Measurements from ENCODE around the gene GLCCI1. TPM values are rescaled to one million over a fixed set of nuclear protein-coding genes. Genes with fewer than 3 reads are reported as not detected.
A peak's percentile ranks its signal among the peaks of the same experiment; 100 is the strongest.
"Not testable (repeated sequence)": the region's sequence is repeated elsewhere in the genome, so short reads cannot be mapped to it uniquely, and the experiment has no call there.

GLCCI1 gene
- total RNA-seq, 2 experiments from 2014 or later: 37.7 to 43.6 TPM

- no peak overlapping the region for H3K27ac Mint-ChIP-seq
These were observed 14.3 kb downstream of the GLCCI1 start for GRCh38 chr7:7982904-7983303.

GRCh38 chr7:7984424-7984823 is 15.8 kb downstream of the GLCCI1 start:
- no peak for DNase-seq
- Mint-ChIP-seq H3K36me3 (peaks cover 22% of the 10 kb centered on the region), H3K27me3 (no peaks in the 10 kb centered on the region), H3K4me1 (peaks cover 41% of the 10 kb centered on the region), H3K27ac (no peak overlapping the region), H3K9me3 (ENCODE audit: low read depth) (no peaks in the 10 kb centered on the region), H3K4me3 (no peak overlapping the region)
- CTCF ChIA-PET: no interaction called here
- no peak for ATAC-seq

More at GRCh38 chr7:7982904-7983303, 14.3 kb downstream of the GLCCI1 start:
- Mint-ChIP-seq H3K9me3 (ENCODE audit: low read depth) (no peaks in the 10 kb centered on the region), H3K4me3 (no peak overlapping the region), H3K27me3 (no peaks in the 10 kb centered on the region), H3K4me1 (peaks cover 30% of the 10 kb centered on the region), H3K36me3 (peaks cover 21% of the 10 kb centered on the region)
- ATAC-seq: no peak
- CTCF ChIA-PET: interaction anchor here (0.8 to 1.0 kb wide), 2 partner anchors 102 to 301 kb away, joined by 3 read pairs; no protein-coding TSS in a partner anchor
- no peak for DNase-seq

- no peak overlapping the region for H3K27ac Mint-ChIP-seq
- CTCF ChIA-PET: interaction anchor here (1.6 kb wide), 1 partner anchor 9 kb away, joined by 4 read pairs; no protein-coding TSS in a partner anchor
- peaks cover 40% of the 10 kb centered on the region for H3K4me1 Mint-ChIP-seq
- DNase-seq (no peak), ATAC-seq (no peak)
- no peak overlapping the region for H3K4me3 Mint-ChIP-seq
- peaks cover 14% of the 10 kb centered on the region for H3K9me3 Mint-ChIP-seq (ENCODE audit: low read depth)
- no peaks in the 10 kb centered on the region for H3K27me3 Mint-ChIP-seq
- peaks cover 28% of the 10 kb centered on the region for H3K36me3 Mint-ChIP-seq
These were observed 20.1 kb downstream of the GLCCI1 start for GRCh38 chr7:7988706-7989105.

- Mint-ChIP-seq H3K27ac (no peak overlapping the region), H3K4me1 (peaks cover 40% of the 10 kb centered on the region), H3K4me3 (peak overlapping the region; percentile 59), H3K36me3 (peaks cover 28% of the 10 kb centered on the region), H3K27me3 (no peaks in the 10 kb centered on the region), H3K9me3 (ENCODE audit: low read depth) (peaks cover 14% of the 10 kb centered on the region)
- no peak for ATAC-seq
- DNase-seq: no peak
- CTCF ChIA-PET: interaction anchor here (1.2 to 1.6 kb wide), 2 partner anchors 9 to 21 kb away, joined by 4 to 5 read pairs; partner anchors contain the start of gene GLCCI1
These were observed 20.5 kb downstream of the GLCCI1 start for GRCh38 chr7:7989133-7989532.

GRCh38 chr7:7989616-7990440 is 21.2 kb downstream of the GLCCI1 start:
- ATAC-seq: peak; percentile 57
- DNase-seq: no peak
- Mint-ChIP-seq H3K4me1 (peaks cover 40% of the 10 kb centered on the region), H3K27ac (peak overlapping the region; percentile 71), H3K4me3 (peak overlapping the region; percentile 59), H3K27me3 (no peaks in the 10 kb centered on the region), H3K36me3 (peaks cover 32% of the 10 kb centered on the region), H3K9me3 (ENCODE audit: low read depth) (peaks cover 15% of the 10 kb centered on the region)
- CTCF ChIA-PET: interaction anchor here (0.5 to 1.6 kb wide), 6 partner anchors 8 to 81 kb away, joined by 3 to 7 read pairs (median 4); partner anchors contain the start of gene GLCCI1

GRCh38 chr7:7990441-7990761 is 21.8 kb downstream of the GLCCI1 start:
- Mint-ChIP-seq H3K27ac (peak overlapping the region; percentile 38), H3K36me3 (peaks cover 37% of the 10 kb centered on the region), H3K27me3 (no peaks in the 10 kb centered on the region), H3K4me3 (no peak overlapping the region), H3K9me3 (ENCODE audit: low read depth) (peaks cover 16% of the 10 kb centered on the region), H3K4me1 (peaks cover 40% of the 10 kb centered on the region)
- ATAC-seq (no peak), DNase-seq (no peak)
- CTCF ChIA-PET: interaction anchor here (0.9 to 1.3 kb wide), 3 partner anchors 14 to 20 kb away, joined by 3 to 7 read pairs (median 4); no protein-coding TSS in a partner anchor

GRCh38 chr7:7992506-7992905 is 23.9 kb downstream of the GLCCI1 start:
- Mint-ChIP-seq H3K4me3 (no peak overlapping the region), H3K27ac (no peak overlapping the region), H3K36me3 (peaks cover 38% of the 10 kb centered on the region), H3K9me3 (ENCODE audit: low read depth) (peaks cover 16% of the 10 kb centered on the region), H3K4me1 (peaks cover 40% of the 10 kb centered on the region), H3K27me3 (no peaks in the 10 kb centered on the region)
- CTCF ChIA-PET: no interaction called here
- ATAC-seq (no peak), DNase-seq (no peak)

GRCh38 chr7:7995348-7995747 is 26.8 kb downstream of the GLCCI1 start:
- H3K9me3 Mint-ChIP-seq (ENCODE audit: low read depth): peaks cover 16% of the 10 kb centered on the region
- CTCF ChIA-PET, H3K4me3 Mint-ChIP-seq, DNase-seq, H3K27me3 Mint-ChIP-seq, ATAC-seq: not testable (repeated sequence)
- peak overlapping the region; percentile 54 for H3K27ac Mint-ChIP-seq
- H3K4me1 Mint-ChIP-seq: peaks cover 15% of the 10 kb centered on the region
- H3K36me3 Mint-ChIP-seq: peaks cover 39% of the 10 kb centered on the region

- CTCF ChIA-PET: interaction anchor here (1.1 to 1.2 kb wide), 2 partner anchors 9 to 194 kb away, joined by 3 to 4 read pairs; no protein-coding TSS in a partner anchor
- ATAC-seq (no peak), DNase-seq (no peak)
- Mint-ChIP-seq H3K4me3 (no peak overlapping the region), H3K27me3 (no peaks in the 10 kb centered on the region), H3K9me3 (ENCODE audit: low read depth) (peaks cover 18% of the 10 kb centered on the region), H3K36me3 (peaks cover 42% of the 10 kb centered on the region), H3K27ac (peak overlapping the region; percentile 3), H3K4me1 (peaks cover 10% of the 10 kb centered on the region)
These were observed 28.0 kb downstream of the GLCCI1 start for GRCh38 chr7:7996568-7996967.

GRCh38 chr7:8000315-8000941 is 31.8 kb downstream of the GLCCI1 start:
- Mint-ChIP-seq H3K36me3 (peaks cover 44% of the 10 kb centered on the region), H3K27ac (no peak overlapping the region), H3K4me3 (no peak overlapping the region), H3K27me3 (no peaks in the 10 kb centered on the region), H3K4me1 (peaks cover 8% of the 10 kb centered on the region), H3K9me3 (ENCODE audit: low read depth) (peaks cover 4% of the 10 kb centered on the region)
- CTCF ChIA-PET: interaction anchor here (1.3 kb wide), 1 partner anchor 9 kb away, joined by 3 read pairs; no protein-coding TSS in a partner anchor
- no peak for DNase-seq
- ATAC-seq: no peak

- peaks cover 55% of the 10 kb centered on the region for H3K36me3 Mint-ChIP-seq
- H3K4me3 Mint-ChIP-seq: no peak overlapping the region
- H3K4me1 Mint-ChIP-seq: no peaks in the 10 kb centered on the region
- DNase-seq (no peak), ATAC-seq (no peak)
- H3K27me3 Mint-ChIP-seq: no peaks in the 10 kb centered on the region
- CTCF ChIA-PET: no interaction called here
- peaks cover 4% of the 10 kb centered on the region for H3K9me3 Mint-ChIP-seq (ENCODE audit: low read depth)
- peak overlapping the region; percentile 28 for H3K27ac Mint-ChIP-seq
These were observed 34.5 kb downstream of the GLCCI1 start for GRCh38 chr7:8003077-8003476.

GRCh38 chr7:8005279-8005678 is 36.7 kb downstream of the GLCCI1 start:
- Mint-ChIP-seq H3K27ac (no peak overlapping the region), H3K9me3 (ENCODE audit: low read depth) (peaks cover 4% of the 10 kb centered on the region), H3K4me3 (no peak overlapping the region), H3K36me3 (peaks cover 56% of the 10 kb centered on the region), H3K27me3 (no peaks in the 10 kb centered on the region), H3K4me1 (no peaks in the 10 kb centered on the region)
- DNase-seq (no peak), ATAC-seq (no peak)
- CTCF ChIA-PET: interaction anchor here (1.2 kb wide), 1 partner anchor 15 kb away, joined by 4 read pairs; no protein-coding TSS in a partner anchor

- H3K36me3 Mint-ChIP-seq: peaks cover 30% of the 10 kb centered on the region
- H3K4me1 Mint-ChIP-seq: peaks cover 13% of the 10 kb centered on the region
- ATAC-seq (no peak), DNase-seq (no peak)
- CTCF ChIA-PET: no interaction called here
- no peaks in the 10 kb centered on the region for H3K27me3 Mint-ChIP-seq
- H3K9me3 Mint-ChIP-seq (ENCODE audit: low read depth): no peaks in the 10 kb centered on the region
- no peak overlapping the region for H3K4me3 Mint-ChIP-seq
- H3K27ac Mint-ChIP-seq: no peak overlapping the region
These were observed 45.8 kb downstream of the GLCCI1 start for GRCh38 chr7:8014399-8014798.
